ENCODE data around the gene KCNJ10.

- TF ChIP-seq, protein P1, sequence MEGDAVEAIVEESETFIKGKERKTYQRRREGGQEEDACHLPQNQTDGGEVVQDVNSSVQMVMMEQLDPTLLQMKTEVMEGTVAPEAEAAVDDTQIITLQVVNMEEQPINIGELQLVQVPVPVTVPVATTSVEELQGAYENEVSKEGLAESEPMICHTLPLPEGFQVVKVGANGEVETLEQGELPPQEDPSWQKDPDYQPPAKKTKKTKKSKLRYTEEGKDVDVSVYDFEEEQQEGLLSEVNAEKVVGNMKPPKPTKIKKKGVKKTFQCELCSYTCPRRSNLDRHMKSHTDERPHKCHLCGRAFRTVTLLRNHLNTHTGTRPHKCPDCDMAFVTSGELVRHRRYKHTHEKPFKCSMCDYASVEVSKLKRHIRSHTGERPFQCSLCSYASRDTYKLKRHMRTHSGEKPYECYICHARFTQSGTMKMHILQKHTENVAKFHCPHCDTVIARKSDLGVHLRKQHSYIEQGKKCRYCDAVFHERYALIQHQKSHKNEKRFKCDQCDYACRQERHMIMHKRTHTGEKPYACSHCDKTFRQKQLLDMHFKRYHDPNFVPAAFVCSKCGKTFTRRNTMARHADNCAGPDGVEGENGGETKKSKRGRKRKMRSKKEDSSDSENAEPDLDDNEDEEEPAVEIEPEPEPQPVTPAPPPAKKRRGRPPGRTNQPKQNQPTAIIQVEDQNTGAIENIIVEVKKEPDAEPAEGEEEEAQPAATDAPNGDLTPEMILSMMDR (IDR thresholded peaks at IDR 0.05; ENCODE audit: low read length): no peak
- no peak for TF ChIP-seq EZH2 (IDR thresholded peaks at IDR 0.05; ENCODE audit: borderline replicate concordance, low read length)
Observed at GRCh38 chr1:160021376-160022074, 48.4 kb downstream of the KCNJ10 start.
